Muscle layer of colon (tissue), 2 donors: Measurements from ENCODE around the gene SRSF8.

Source experiments
- H3K27ac ChIP-seq: one replicate; pipeline ENCODE4 v1.7.0; 2013; ENCODE audit warnings: low read depth, mild to moderate bottlenecking, low read length, moderate library complexity
- H3K27me3 ChIP-seq, 2 donors: one replicate each; pipeline ENCODE4 v1.7.0; 2013; ENCODE audit warnings: low read length in 2 of 2, mild to moderate bottlenecking in 2 of 2; ENCODE audit not compliant: insufficient read depth in 2 of 2, control insufficient read depth in 1 of 2
- H3K36me3 ChIP-seq: one replicate; pipeline ENCODE4 v1.7.0; 2013; ENCODE audit warnings: mild to moderate bottlenecking, low read length; ENCODE audit not compliant: insufficient read depth
- H3K4me1 ChIP-seq: one replicate; pipeline ENCODE4 v1.7.0; 2013; ENCODE audit warnings: mild to moderate bottlenecking, low read length; ENCODE audit not compliant: insufficient read depth
- H3K4me3 ChIP-seq, 2 donors: one replicate each; pipeline ENCODE4 v1.7.0; 2013; ENCODE audit warnings: low read length in 2 of 2, low read depth in 1 of 2, mild to moderate bottlenecking in 1 of 2, moderate library complexity in 1 of 2
- H3K9ac ChIP-seq: one replicate; pipeline ENCODE4 v1.7.0; 2013; ENCODE audit warnings: low read length
- H3K9me3 ChIP-seq: one replicate; pipeline ENCODE4 v1.7.0; 2013; ENCODE audit warnings: mild to moderate bottlenecking, low read length
- donor health status: abdominal sarcoma.
- donor health status: Adenocarcinoma of cecum.

SRSF8 gene

GRCh38 chr11:95070471-95070870 is 3.8 kb downstream of the SRSF8 start:
- H3K4me1 ChIP-seq, result peaks cover 17% of the 10 kb centered on the region
- H3K36me3 ChIP-seq, result no peaks in the 10 kb centered on the region
- no peak overlapping the region for H3K4me3 ChIP-seq

GRCh38 chr11:95072948-95073347 is 6.2 kb downstream of the SRSF8 start:
- Histone ChIP-seq H3K27me3 (no peaks in the 10 kb centered on the region), H3K4me3 (no peak overlapping the region), H3K9me3 (no peaks in the 10 kb centered on the region), H3K9ac (no peak overlapping the region), H3K4me1 (peaks cover 17% of the 10 kb centered on the region), H3K36me3 (no peaks in the 10 kb centered on the region), H3K27ac (no peak overlapping the region)

More at GRCh38 chr11:95070471-95070870, 3.8 kb downstream of the SRSF8 start:
- Histone ChIP-seq H3K27me3 (no peaks in the 10 kb centered on the region), H3K9me3 (no peaks in the 10 kb centered on the region), H3K27ac (no peak overlapping the region), H3K9ac (no peak overlapping the region)

- Histone ChIP-seq H3K4me1 (peaks cover 5% of the 10 kb centered on the region), H3K27ac (no peak overlapping the region), H3K27me3 (no peaks in the 10 kb centered on the region), H3K4me3 (no peak overlapping the region), H3K9ac (no peak overlapping the region), H3K9me3 (no peaks in the 10 kb centered on the region), H3K36me3 (no peaks in the 10 kb centered on the region)
These were observed 8.3 kb downstream of the SRSF8 start for GRCh38 chr11:95074792-95075563.

GRCh38 chr11:95076416-95076815 is 9.7 kb downstream of the SRSF8 start:
- Histone ChIP-seq H3K9ac (no peak overlapping the region), H3K9me3 (no peaks in the 10 kb centered on the region), H3K4me1 (peaks cover 5% of the 10 kb centered on the region), H3K27ac (no peak overlapping the region), H3K27me3 (no peaks in the 10 kb centered on the region), H3K4me3 (no peak overlapping the region), H3K36me3 (no peaks in the 10 kb centered on the region)

GRCh38 chr11:95076981-95077380 is 10.3 kb downstream of the SRSF8 start:
- H3K4me3 ChIP-seq, result no peak overlapping the region
- H3K9me3 ChIP-seq, result no peaks in the 10 kb centered on the region
- H3K9ac ChIP-seq, result no peak overlapping the region
- H3K36me3 ChIP-seq, result no peaks in the 10 kb centered on the region
- no peak overlapping the region for H3K27ac ChIP-seq
- H3K27me3 ChIP-seq, result no peaks in the 10 kb centered on the region
- peaks cover 5% of the 10 kb centered on the region for H3K4me1 ChIP-seq

GRCh38 chr11:95078526-95078925 is 11.8 kb downstream of the SRSF8 start:
- Histone ChIP-seq H3K9ac (no peak overlapping the region), H3K4me3 (no peak overlapping the region), H3K36me3 (no peaks in the 10 kb centered on the region), H3K27ac (no peak overlapping the region), H3K27me3 (no peaks in the 10 kb centered on the region), H3K4me1 (peaks cover 5% of the 10 kb centered on the region), H3K9me3 (no peaks in the 10 kb centered on the region)

GRCh38 chr11:95081010-95081409 is 14.3 kb downstream of the SRSF8 start:
- H3K9me3 ChIP-seq, result no peaks in the 10 kb centered on the region
- H3K4me3 ChIP-seq, result no peak overlapping the region
- H3K9ac ChIP-seq, result no peak overlapping the region
- no peak overlapping the region for H3K27ac ChIP-seq
- H3K36me3 ChIP-seq, result no peaks in the 10 kb centered on the region
- no peaks in the 10 kb centered on the region for H3K27me3 ChIP-seq
- H3K4me1 ChIP-seq, result no peaks in the 10 kb centered on the region

- Histone ChIP-seq H3K9ac (no peak overlapping the region), H3K4me3 (no peak overlapping the region), H3K4me1 (no peaks in the 10 kb centered on the region), H3K36me3 (no peaks in the 10 kb centered on the region), H3K27ac (no peak overlapping the region), H3K9me3 (no peaks in the 10 kb centered on the region), H3K27me3 (no peaks in the 10 kb centered on the region)
These were observed 14.7 kb downstream of the SRSF8 start for GRCh38 chr11:95081412-95081811.

- H3K4me1 ChIP-seq, result no peaks in the 10 kb centered on the region
- H3K36me3 ChIP-seq, result no peaks in the 10 kb centered on the region
- no peaks in the 10 kb centered on the region for H3K27me3 ChIP-seq
- no peak overlapping the region for H3K27ac ChIP-seq
- H3K9ac ChIP-seq, result no peak overlapping the region
- H3K9me3 ChIP-seq, result no peaks in the 10 kb centered on the region
- no peak overlapping the region for H3K4me3 ChIP-seq
These were observed 15.9 kb downstream of the SRSF8 start for GRCh38 chr11:95082576-95083001.

- no peaks in the 10 kb centered on the region for H3K36me3 ChIP-seq
- H3K27ac ChIP-seq, result no peak overlapping the region
- H3K9me3 ChIP-seq, result no peaks in the 10 kb centered on the region
- no peak overlapping the region for H3K4me3 ChIP-seq
- no peak overlapping the region for H3K9ac ChIP-seq
- H3K4me1 ChIP-seq, result peaks cover 5% of the 10 kb centered on the region
- no peaks in the 10 kb centered on the region for H3K27me3 ChIP-seq
These were observed 17.8 kb downstream of the SRSF8 start for GRCh38 chr11:95084509-95084908.

- no peak overlapping the region for H3K27ac ChIP-seq
- no peaks in the 10 kb centered on the region for H3K27me3 ChIP-seq
- no peak overlapping the region for H3K4me3 ChIP-seq
- no peak overlapping the region for H3K9ac ChIP-seq
- H3K9me3 ChIP-seq, result no peaks in the 10 kb centered on the region
- H3K4me1 ChIP-seq, result peaks cover 5% of the 10 kb centered on the region
- H3K36me3 ChIP-seq, result no peaks in the 10 kb centered on the region
These were observed 18.5 kb downstream of the SRSF8 start for GRCh38 chr11:95085117-95085816.
